ENCODE data around the gene PIGBOS1.

- TF ChIP-seq CTCF (IDR thresholded peaks at IDR 0.05; ENCODE audit: low read length) (no peak), EZH2 (IDR thresholded peaks at IDR 0.05; ENCODE audit: borderline replicate concordance, low read length) (no peak)
Measured at GRCh38 chr15:55360256-55360655, 41.3 kb upstream of the PIGBOS1 start.
